Liver (tissue), 9 donors: Measurements from ENCODE around the gene CYP11A1. TPM values are rescaled to one million over a fixed set of nuclear protein-coding genes. Genes with fewer than 3 reads are reported as not detected.

Experiments used
- DNase-seq: peaks from one replicate; pipeline ENCODE4 v3.0.0-alpha.2; 2017; ENCODE audit warnings: low spot score
- H3K27ac ChIP-seq, 2 donors: one replicate each; pipeline ENCODE4 v1.7.0; 2013; ENCODE audit warnings: inconsistent platforms in 2 of 2, low read length in 2 of 2, control low read depth in 1 of 2, low read depth in 1 of 2, mild to moderate bottlenecking in 1 of 2
- H3K27me3 ChIP-seq, 4 donors: one replicate each; pipeline versions ENCODE4 v1.6.1 to v1.7.0; 2013; ENCODE audit warnings: low read length in 3 of 4, inconsistent platforms in 1 of 4, mild to moderate bottlenecking in 1 of 4, moderate library complexity in 1 of 4; ENCODE audit not compliant: control insufficient read depth in 4 of 4, insufficient read depth in 4 of 4
- H3K36me3 ChIP-seq, 4 donors: one replicate each; pipeline versions ENCODE4 v1.6.1 to v1.7.0; 2013; ENCODE audit warnings: low read length in 3 of 4, mild to moderate bottlenecking in 3 of 4, low read depth in 1 of 4, moderate library complexity in 1 of 4; ENCODE audit not compliant: control insufficient read depth in 4 of 4, insufficient read depth in 3 of 4
- H3K4me1 ChIP-seq, 4 donors: one replicate each; pipeline versions ENCODE4 v1.6.1 to v1.7.0; 2013; ENCODE audit warnings: low read length in 3 of 4, mild to moderate bottlenecking in 3 of 4, moderate library complexity in 1 of 4; ENCODE audit not compliant: control insufficient read depth in 4 of 4, insufficient read depth in 4 of 4
- H3K4me3 ChIP-seq, 3 donors: one replicate each; pipeline versions ENCODE4 v1.6.1 to v1.7.0; 2013; ENCODE audit warnings: low read length in 3 of 3, control low read depth in 1 of 3, low read depth in 1 of 3, mild to moderate bottlenecking in 1 of 3
- H3K9ac ChIP-seq, 2 donors: one replicate each; pipeline ENCODE4 v1.7.0; 2013; ENCODE audit warnings: low read length in 2 of 2, mild to moderate bottlenecking in 2 of 2, moderate library complexity in 2 of 2, control low read depth in 1 of 2, low read depth in 1 of 2
- H3K9me3 ChIP-seq, 4 donors: one replicate each; pipeline versions ENCODE4 v1.6.1 to v1.7.0; 2013; ENCODE audit warnings: low read length in 3 of 4; ENCODE audit not compliant: control insufficient read depth in 4 of 4
- FOXA1 ChIP-seq: IDR thresholded peaks from 2 replicates; pipeline ENCODE4 v1.6.1; 2016; ENCODE audit warnings: antibody characterized with exemption
- FOXA2 ChIP-seq: IDR thresholded peaks from 2 replicates; pipeline ENCODE4 v1.6.1; 2016; ENCODE audit warnings: antibody characterized with exemption
- GABPA ChIP-seq, 2 donors: IDR thresholded peaks in 1 of 2; conservative IDR thresholded peaks in 1 of 2; 2 replicates each; pipeline ENCODE4 v1.6.1; 2016; ENCODE audit warnings: antibody characterized with exemption in 2 of 2, mild to moderate bottlenecking in 1 of 2, moderate library complexity in 1 of 2
- HNF4A ChIP-seq, 2 donors: conservative IDR thresholded peaks; 2 replicates each; pipeline ENCODE4 v1.6.1; 2016; ENCODE audit warnings: antibody characterized with exemption in 2 of 2, mild to moderate bottlenecking in 2 of 2
- HNF4G ChIP-seq: IDR thresholded peaks from 2 replicates; pipeline ENCODE4 v1.6.1; 2016; ENCODE audit warnings: antibody characterized with exemption
- NR2F2 ChIP-seq: IDR thresholded peaks from 2 replicates; pipeline ENCODE4 v1.6.1; 2016; ENCODE audit warnings: antibody characterized with exemption
- RAD21 ChIP-seq, 2 donors: IDR thresholded peaks; 2 replicates each; pipeline ENCODE4 v1.6.1; 2016; ENCODE audit warnings: antibody characterized with exemption in 2 of 2, mild to moderate bottlenecking in 2 of 2
- RXRA ChIP-seq, 2 donors: IDR thresholded peaks; 2 replicates each; pipeline ENCODE4 v1.6.1; 2017 to 2018; ENCODE audit warnings: antibody characterized with exemption in 2 of 2, mild to moderate bottlenecking in 1 of 2
- SP1 ChIP-seq: IDR thresholded peaks from 2 replicates; pipeline ENCODE4 v1.6.1; 2018; ENCODE audit warnings: antibody characterized with exemption, mild to moderate bottlenecking
- TAF1 ChIP-seq: conservative IDR thresholded peaks from 2 replicates; pipeline ENCODE4 v1.6.1; 2016; ENCODE audit warnings: antibody characterized with exemption, mild to moderate bottlenecking
- YY1 ChIP-seq: IDR thresholded peaks from 2 replicates; pipeline ENCODE4 v1.6.1; 2016; ENCODE audit warnings: antibody characterized with exemption, mild to moderate bottlenecking
- WGBS: extraction: QIAGEN DNeasy Blood & Tissue Kit; methylation state at CpG from one replicate; pipeline ENCODE4 v1.1.7; 2013; 5-methylcytosine and 5-hydroxymethylcytosine counted together
- polyA plus RNA-seq, 2 donors: library from polyadenylated mRNA; stranded (reverse) in 1 of 2; unstranded in 1 of 2; fragments of 200-250 nt in 1 of 2; fragments of >200 nt in 1 of 2; fragmentation: Nextera tagmentation in 1 of 2; extraction: Ambion mirVana in 1 of 2; gene quantifications; one replicate each; pipeline versions ENCODE4 v1.2.1 to v1.2.3, GENCODE V29; 2013 to 2015
- total RNA-seq, 2 donors: library from RNA; depleted of rRNA; stranded (reverse); fragments of >200 nt; gene quantifications; one replicate each; pipeline ENCODE4 v1.2.3, GENCODE V29; 2014
- TF ChIP-seq, protein P1 (sequence below): IDR thresholded peaks from 2 replicates; pipeline ENCODE4 v1.6.1; 2016; ENCODE audit warnings: antibody characterized with exemption
- TF ChIP-seq, protein P2 (sequence below): IDR thresholded peaks from 2 replicates; pipeline ENCODE4 v1.6.1; 2016; ENCODE audit warnings: antibody characterized with exemption
- TF ChIP-seq, protein P3 (sequence below): fragments of 150-350 bp; IDR thresholded peaks from 2 replicates; pipeline ENCODE4 v1.5.1; 2017; ENCODE audit warnings: improper control_type of control experiment, low read depth, low read length; ENCODE audit not compliant: missing input control
- TF ChIP-seq, protein P4 (sequence below): IDR thresholded peaks from 2 replicates; pipeline ENCODE4 v1.6.1; 2016; ENCODE audit warnings: antibody characterized with exemption, mild to moderate bottlenecking
- TF ChIP-seq, protein P5 (sequence below): IDR thresholded peaks from 2 replicates; pipeline ENCODE4 v1.6.1; 2016; ENCODE audit warnings: antibody characterized with exemption
- donor health status: healthy.
- donor health status: healthy.
- donor health status: healthy.
- donor health status: healthy.
- donor health status: healthy.

CYP11A1 gene
- total and polyA plus RNA-seq, 4 donors, result 0.47 to 2.3 (median 1.9) TPM

DNA sequence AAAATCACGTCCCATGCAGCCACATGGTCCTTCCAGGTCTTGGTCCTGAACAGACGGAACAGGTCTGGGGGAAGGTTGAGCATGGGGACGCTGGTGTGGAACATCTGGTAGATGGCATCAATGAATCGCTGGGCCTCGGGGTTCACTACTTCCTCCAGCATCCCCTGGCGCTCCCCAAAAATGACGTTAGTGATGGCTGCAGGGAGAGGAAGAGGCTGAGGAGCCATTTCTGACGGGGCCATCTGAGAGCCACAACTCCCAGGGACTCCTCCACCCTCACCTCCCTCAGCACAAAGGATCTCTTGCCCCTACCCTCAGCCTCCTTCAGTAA, 23.7 kb downstream of the CYP11A1 start:
- no peak overlapping the region for H3K9ac ChIP-seq
- no peaks in the 10 kb centered on the region for H3K36me3 ChIP-seq
- TF ChIP-seq SP1, result no peak
- TF ChIP-seq GABPA (IDR thresholded peaks at IDR 0.05 in 1 of 2, conservative IDR thresholded peaks at IDR 0.05 in 1 of 2), result no peak
- no peak for TF ChIP-seq FOXA2
- TF ChIP-seq NR2F2, result no peak
- no peak for TF ChIP-seq TAF1
- TF ChIP-seq, protein P1, sequence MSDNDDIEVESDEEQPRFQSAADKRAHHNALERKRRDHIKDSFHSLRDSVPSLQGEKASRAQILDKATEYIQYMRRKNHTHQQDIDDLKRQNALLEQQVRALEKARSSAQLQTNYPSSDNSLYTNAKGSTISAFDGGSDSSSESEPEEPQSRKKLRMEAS, result no peak
- TF ChIP-seq RXRA (IDR thresholded peaks at IDR 0.05), result no peak
- no peak for TF ChIP-seq HNF4G
- TF ChIP-seq, protein P2, sequence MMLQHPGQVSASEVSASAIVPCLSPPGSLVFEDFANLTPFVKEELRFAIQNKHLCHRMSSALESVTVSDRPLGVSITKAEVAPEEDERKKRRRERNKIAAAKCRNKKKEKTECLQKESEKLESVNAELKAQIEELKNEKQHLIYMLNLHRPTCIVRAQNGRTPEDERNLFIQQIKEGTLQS, result no peak
- TF ChIP-seq, protein P3, sequence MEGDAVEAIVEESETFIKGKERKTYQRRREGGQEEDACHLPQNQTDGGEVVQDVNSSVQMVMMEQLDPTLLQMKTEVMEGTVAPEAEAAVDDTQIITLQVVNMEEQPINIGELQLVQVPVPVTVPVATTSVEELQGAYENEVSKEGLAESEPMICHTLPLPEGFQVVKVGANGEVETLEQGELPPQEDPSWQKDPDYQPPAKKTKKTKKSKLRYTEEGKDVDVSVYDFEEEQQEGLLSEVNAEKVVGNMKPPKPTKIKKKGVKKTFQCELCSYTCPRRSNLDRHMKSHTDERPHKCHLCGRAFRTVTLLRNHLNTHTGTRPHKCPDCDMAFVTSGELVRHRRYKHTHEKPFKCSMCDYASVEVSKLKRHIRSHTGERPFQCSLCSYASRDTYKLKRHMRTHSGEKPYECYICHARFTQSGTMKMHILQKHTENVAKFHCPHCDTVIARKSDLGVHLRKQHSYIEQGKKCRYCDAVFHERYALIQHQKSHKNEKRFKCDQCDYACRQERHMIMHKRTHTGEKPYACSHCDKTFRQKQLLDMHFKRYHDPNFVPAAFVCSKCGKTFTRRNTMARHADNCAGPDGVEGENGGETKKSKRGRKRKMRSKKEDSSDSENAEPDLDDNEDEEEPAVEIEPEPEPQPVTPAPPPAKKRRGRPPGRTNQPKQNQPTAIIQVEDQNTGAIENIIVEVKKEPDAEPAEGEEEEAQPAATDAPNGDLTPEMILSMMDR, result no peak
- no peak for TF ChIP-seq HNF4A (conservative IDR thresholded peaks at IDR 0.05)
- H3K4me3 ChIP-seq, result no peak overlapping the region
- H3K27ac ChIP-seq, result no peak overlapping the region
- 93% methylated on average over 8 of the region's 8 CpGs for WGBS
- H3K4me1 ChIP-seq, result no peaks in the 10 kb centered on the region
- DNase-seq, result no peak
- H3K9me3 ChIP-seq, result no peaks in the 10 kb centered on the region
- H3K27me3 ChIP-seq, result no peaks in the 10 kb centered on the region

DNA sequence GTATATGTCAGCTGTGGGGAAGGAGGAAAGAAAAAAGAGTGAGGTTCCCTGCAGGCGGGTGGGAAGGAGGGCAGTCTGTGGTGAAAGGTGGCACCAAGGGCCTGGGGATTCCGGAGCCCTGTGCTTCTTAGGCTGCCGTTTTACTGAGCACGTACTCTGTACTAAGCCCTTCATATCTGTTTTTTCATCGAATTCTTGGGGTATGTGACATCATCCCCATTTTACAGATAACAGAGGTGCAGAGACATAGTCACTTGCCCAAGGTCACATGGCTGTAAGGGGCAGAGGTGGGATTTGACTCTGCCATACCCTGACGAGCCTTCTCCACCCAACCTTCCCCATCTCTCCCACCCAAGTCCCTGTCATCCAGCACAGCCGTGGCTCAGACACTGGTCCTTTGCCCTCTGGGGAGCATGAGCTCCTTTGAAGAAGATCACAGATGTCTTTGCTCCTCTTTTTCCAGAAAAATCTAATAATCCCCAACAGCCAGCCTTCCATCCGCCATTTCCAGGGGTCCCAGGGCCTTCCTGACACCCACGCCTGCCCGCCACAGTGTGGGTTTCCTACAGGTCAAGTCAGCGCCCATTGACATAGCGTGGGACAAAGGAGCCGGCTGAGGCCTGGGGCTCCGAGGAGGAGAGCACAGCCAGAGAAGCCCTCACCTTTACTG, 24.2 kb downstream of the CYP11A1 start:
- 94% methylated on average over 14 of the region's 14 CpGs for WGBS
- H3K4me3 ChIP-seq, result no peak overlapping the region
- no peaks in the 10 kb centered on the region for H3K36me3 ChIP-seq
- DNase-seq, result no peak
- no peak for TF ChIP-seq RAD21 (IDR thresholded peaks at IDR 0.05)
- TF ChIP-seq, protein P4, sequence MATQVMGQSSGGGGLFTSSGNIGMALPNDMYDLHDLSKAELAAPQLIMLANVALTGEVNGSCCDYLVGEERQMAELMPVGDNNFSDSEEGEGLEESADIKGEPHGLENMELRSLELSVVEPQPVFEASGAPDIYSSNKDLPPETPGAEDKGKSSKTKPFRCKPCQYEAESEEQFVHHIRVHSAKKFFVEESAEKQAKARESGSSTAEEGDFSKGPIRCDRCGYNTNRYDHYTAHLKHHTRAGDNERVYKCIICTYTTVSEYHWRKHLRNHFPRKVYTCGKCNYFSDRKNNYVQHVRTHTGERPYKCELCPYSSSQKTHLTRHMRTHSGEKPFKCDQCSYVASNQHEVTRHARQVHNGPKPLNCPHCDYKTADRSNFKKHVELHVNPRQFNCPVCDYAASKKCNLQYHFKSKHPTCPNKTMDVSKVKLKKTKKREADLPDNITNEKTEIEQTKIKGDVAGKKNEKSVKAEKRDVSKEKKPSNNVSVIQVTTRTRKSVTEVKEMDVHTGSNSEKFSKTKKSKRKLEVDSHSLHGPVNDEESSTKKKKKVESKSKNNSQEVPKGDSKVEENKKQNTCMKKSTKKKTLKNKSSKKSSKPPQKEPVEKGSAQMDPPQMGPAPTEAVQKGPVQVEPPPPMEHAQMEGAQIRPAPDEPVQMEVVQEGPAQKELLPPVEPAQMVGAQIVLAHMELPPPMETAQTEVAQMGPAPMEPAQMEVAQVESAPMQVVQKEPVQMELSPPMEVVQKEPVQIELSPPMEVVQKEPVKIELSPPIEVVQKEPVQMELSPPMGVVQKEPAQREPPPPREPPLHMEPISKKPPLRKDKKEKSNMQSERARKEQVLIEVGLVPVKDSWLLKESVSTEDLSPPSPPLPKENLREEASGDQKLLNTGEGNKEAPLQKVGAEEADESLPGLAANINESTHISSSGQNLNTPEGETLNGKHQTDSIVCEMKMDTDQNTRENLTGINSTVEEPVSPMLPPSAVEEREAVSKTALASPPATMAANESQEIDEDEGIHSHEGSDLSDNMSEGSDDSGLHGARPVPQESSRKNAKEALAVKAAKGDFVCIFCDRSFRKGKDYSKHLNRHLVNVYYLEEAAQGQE, result no peak
- TF ChIP-seq, protein P3, result no peak
- no peak for TF ChIP-seq YY1
- TF ChIP-seq, protein P5, sequence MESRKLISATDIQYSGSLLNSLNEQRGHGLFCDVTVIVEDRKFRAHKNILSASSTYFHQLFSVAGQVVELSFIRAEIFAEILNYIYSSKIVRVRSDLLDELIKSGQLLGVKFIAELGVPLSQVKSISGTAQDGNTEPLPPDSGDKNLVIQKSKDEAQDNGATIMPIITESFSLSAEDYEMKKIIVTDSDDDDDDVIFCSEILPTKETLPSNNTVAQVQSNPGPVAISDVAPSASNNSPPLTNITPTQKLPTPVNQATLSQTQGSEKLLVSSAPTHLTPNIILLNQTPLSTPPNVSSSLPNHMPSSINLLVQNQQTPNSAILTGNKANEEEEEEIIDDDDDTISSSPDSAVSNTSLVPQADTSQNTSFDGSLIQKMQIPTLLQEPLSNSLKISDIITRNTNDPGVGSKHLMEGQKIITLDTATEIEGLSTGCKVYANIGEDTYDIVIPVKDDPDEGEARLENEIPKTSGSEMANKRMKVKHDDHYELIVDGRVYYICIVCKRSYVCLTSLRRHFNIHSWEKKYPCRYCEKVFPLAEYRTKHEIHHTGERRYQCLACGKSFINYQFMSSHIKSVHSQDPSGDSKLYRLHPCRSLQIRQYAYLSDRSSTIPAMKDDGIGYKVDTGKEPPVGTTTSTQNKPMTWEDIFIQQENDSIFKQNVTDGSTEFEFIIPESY, result no peak
- no peak for TF ChIP-seq FOXA2
- no peak for TF ChIP-seq HNF4A (conservative IDR thresholded peaks at IDR 0.05)
- no peak for TF ChIP-seq SP1
- no peak for TF ChIP-seq FOXA1
- TF ChIP-seq, protein P1, result no peak
- TF ChIP-seq NR2F2, result no peak
- H3K9ac ChIP-seq, result no peak overlapping the region
- H3K27ac ChIP-seq, result no peak overlapping the region
- no peaks in the 10 kb centered on the region for H3K4me1 ChIP-seq
- no peaks in the 10 kb centered on the region for H3K9me3 ChIP-seq
- no peaks in the 10 kb centered on the region for H3K27me3 ChIP-seq
